HCT116 (cell line): ENCODE data around the gene ANKRD44. TPM values are rescaled to one million over a fixed set of nuclear protein-coding genes. Genes with fewer than 3 reads are reported as not detected.

Experiments used
- ATAC-seq: fragments of 200-7000 bp; cut with Tn5 transposase; 2 replicates; pipeline ENCODE4 v1.9.1; 2020; ENCODE audit warnings: mild to moderate bottlenecking, moderate library complexity
- BruUV-seq: library from RNA; stranded (reverse); fragments of 400-500 nt; replicated peaks from 2 replicates; lab custom pipeline; 2021; lab: Mats Ljungman, UMichigan
- CTCF ChIA-PET: fragments of 300-600 bp; sonication (Branson Sonifier 250); formaldehyde crosslinking; loops from one replicate; lab custom pipeline; 2021; ENCODE audit warnings: antibody characterized with exemption; lab: Charles Lee
- POLR2A ChIA-PET: fragments of 300-600, 350-600 bp; sonication (Branson Sonifier 250); formaldehyde crosslinking; loops from one replicate; lab custom pipeline; 2021; ENCODE audit warnings: antibody characterized with exemption; lab: Charles Lee
- RAD21 ChIA-PET, 2 experiments: fragments of 300-600 bp; sonication (Branson Sonifier 250); formaldehyde crosslinking; loops; one replicate each; lab custom pipeline; 2023; ENCODE audit warnings: low total read pairs in 2 of 2; ENCODE audit not compliant: uncharacterized antibody in 2 of 2, unreplicated experiment in 2 of 2, low non-redundant PET in 1 of 2; lab: Charles Lee
- DNase-seq: peaks from one replicate; pipeline ENCODE4 v3.0.0-alpha.2; 2010; ENCODE audit warnings: low read depth, low spot score
- H2AFZ ChIP-seq: fragments of 200-600 bp; shearing (Covaris generic), sonication (generic); 2 replicates; pipeline ENCODE4 v1.6.1; 2017; ENCODE audit warnings: low read depth, mixed run types, mixed read lengths, antibody characterized with exemption, low read length; ENCODE audit not compliant: poor library complexity, severe bottlenecking
- H3K27ac ChIP-seq: 2 replicates; pipeline ENCODE4 v1.5.1; 2012; ENCODE audit warnings: low read depth, low read length
- H3K27me3 ChIP-seq: fragments of 200-600 bp; sonication (generic); 2 replicates; pipeline ENCODE4 v1.6.1; 2016; ENCODE audit warnings: mixed run types, low read length, mixed read lengths; ENCODE audit not compliant: insufficient read depth
- H3K36me3 ChIP-seq, 2 experiments: fragments of 200-500 bp in 1 of 2; fragments of 200-600 bp in 1 of 2; sonication (Bioruptor generic) in 1 of 2; sonication (generic) in 1 of 2; 2 replicates each; pipeline versions ENCODE4 v1.5.1 to v1.6.1; 2014 to 2016; ENCODE audit warnings: low read length in 2 of 2, inconsistent platforms in 1 of 2, mixed read lengths in 1 of 2, mixed run types in 1 of 2; ENCODE audit not compliant: insufficient read depth in 2 of 2, control insufficient read depth in 1 of 2
- H3K4me1 ChIP-seq, 2 experiments: fragments of 200-600 bp in 1 of 2; sonication (generic) in 1 of 2; 2 replicates each; pipeline versions ENCODE4 v1.5.1 to v1.6.1; 2012 to 2017; ENCODE audit warnings: low read length in 2 of 2, inconsistent platforms in 1 of 2, mild to moderate bottlenecking in 1 of 2, mixed read lengths in 1 of 2, mixed run types in 1 of 2, moderate library complexity in 1 of 2; ENCODE audit not compliant: insufficient read depth in 2 of 2, control insufficient read depth in 1 of 2
- H3K4me2 ChIP-seq: fragments of 200-600 bp; sonication (generic); 2 replicates; pipeline ENCODE4 v1.6.1; 2017; ENCODE audit warnings: mixed run types, low read length, mixed read lengths
- H3K4me3 ChIP-seq, 2 experiments: fragments of 200-600 bp in 1 of 2; sonication (generic) in 1 of 2; replicated peaks in 1 of 2; 2 replicates each; pipeline ENCODE4 v1.5.1; 2011 to 2016; ENCODE audit warnings: low read length in 2 of 2, control low read depth in 1 of 2, low read depth in 1 of 2, mild to moderate bottlenecking in 1 of 2, mixed read lengths in 1 of 2, mixed run types in 1 of 2
- H3K79me2 ChIP-seq: fragments of 200-600 bp; sonication (generic); 2 replicates; pipeline ENCODE4 v1.6.1; 2017; ENCODE audit warnings: mild to moderate bottlenecking, mixed run types, low read length, moderate library complexity, mixed read lengths; ENCODE audit not compliant: insufficient read depth
- H3K9ac ChIP-seq: fragments of 200-600 bp; sonication (generic); 2 replicates; pipeline ENCODE4 v1.6.1; 2016; ENCODE audit warnings: low read length, mixed read lengths
- H3K9me2 ChIP-seq: fragments of 200-600 bp; sonication (generic), shearing (Covaris generic); 2 replicates; pipeline ENCODE4 v1.6.1; 2017; ENCODE audit warnings: mixed run types, mild to moderate bottlenecking, moderate library complexity; ENCODE audit not compliant: insufficient read depth
- H3K9me3 ChIP-seq, 2 experiments: fragments of 200-500 bp in 1 of 2; fragments of 200-600 bp in 1 of 2; sonication (Bioruptor generic) in 1 of 2; sonication (generic) in 1 of 2; 2 replicates each; pipeline ENCODE4 v1.6.1; 2014 to 2017; ENCODE audit warnings: low read length in 2 of 2, mixed read lengths in 2 of 2, inconsistent platforms in 1 of 2, low read depth in 1 of 2, mild to moderate bottlenecking in 1 of 2, mixed run types in 1 of 2, moderate library complexity in 1 of 2; ENCODE audit not compliant: control insufficient read depth in 1 of 2, insufficient read depth in 1 of 2
- H4K20me1 ChIP-seq: fragments of 200-600 bp; sonication (generic), shearing (Covaris generic); 2 replicates; pipeline ENCODE4 v1.6.1; 2017; ENCODE audit warnings: mixed run types, mild to moderate bottlenecking, moderate library complexity; ENCODE audit not compliant: insufficient read depth
- ATF3 ChIP-seq: IDR thresholded peaks from 2 replicates; pipeline ENCODE4 v1.6.1; 2012
- CBX3 ChIP-seq: IDR thresholded peaks from 2 replicates; pipeline ENCODE4 v1.6.1; 2012; ENCODE audit warnings: low read depth
- CEBPB ChIP-seq: IDR thresholded peaks from 2 replicates; pipeline ENCODE4 v1.6.1; 2012; ENCODE audit warnings: low read depth
- ELF1 ChIP-seq: IDR thresholded peaks from 2 replicates; pipeline ENCODE4 v1.6.1; 2012; ENCODE audit warnings: low read depth, borderline replicate concordance
- EZH2phosphoT487 ChIP-seq: fragments of 200-600 bp; IDR thresholded peaks from 2 replicates; pipeline ENCODE4 v1.6.1; 2018; ENCODE audit warnings: antibody characterized with exemption, borderline replicate concordance
- FOSL1 ChIP-seq: IDR thresholded peaks from 2 replicates; pipeline ENCODE4 v1.6.1; 2012; ENCODE audit warnings: low read depth
- SIN3A ChIP-seq: IDR thresholded peaks from 2 replicates; pipeline ENCODE4 v1.6.1; 2012; ENCODE audit warnings: low read depth
- SP1 ChIP-seq: IDR thresholded peaks from 2 replicates; pipeline ENCODE4 v1.6.1; 2012; ENCODE audit warnings: low read depth
- TCF7L2 ChIP-seq: IDR thresholded peaks from 2 replicates; pipeline ENCODE4 v1.7.0; 2011; ENCODE audit warnings: borderline replicate concordance, inconsistent platforms; ENCODE audit not compliant: insufficient read depth, insufficient read length; ENCODE audit errors: extremely low read depth
- YY1 ChIP-seq: IDR thresholded peaks from 2 replicates; pipeline ENCODE4 v1.6.1; 2011; ENCODE audit warnings: low read length, low read depth, moderate library complexity, mild to moderate bottlenecking; ENCODE audit not compliant: insufficient replicate concordance; ENCODE audit errors: extremely low read depth
- ZNF274 ChIP-seq: fragments of 200-500 bp; sonication (Bioruptor generic); IDR thresholded peaks from 2 replicates; pipeline ENCODE4 v1.6.1; 2014; ENCODE audit warnings: mild to moderate bottlenecking, low read depth, low read length, inconsistent platforms
- intact Hi-C: fragments of 100-400 bp; cut with micrococcal nuclease; formaldehyde crosslinking; loops from 2 replicates; pipeline ENCODE4 v1.10.0; 2022
- total RNA-seq: library from RNA; stranded (reverse); gene quantifications from one replicate; pipeline ENCODE4 v1.2.1, GENCODE V29; 2021; ENCODE audit not compliant: unreplicated experiment

ANKRD44 gene
- total RNA-seq, 1 experiment from 2014 or later: 2.7 TPM

- no peak overlapping the region for H2AFZ ChIP-seq
- no peaks in the 10 kb centered on the region for H4K20me1 ChIP-seq
- intact Hi-C loops: no loop called here
- ChIA-PET RAD21 (no interaction called here), CTCF (no interaction called here), POLR2A (no interaction called here)
- no peaks in the 10 kb centered on the region for H3K79me2 ChIP-seq
- H3K9me3 ChIP-seq: no peaks in the 10 kb centered on the region
- no peaks in the 10 kb centered on the region for H3K4me1 ChIP-seq
- H3K4me3 ChIP-seq: no peak overlapping the region
- BruUV-seq: no TSS peak
- no peak overlapping the region for H3K9ac ChIP-seq
- no peaks in the 10 kb centered on the region for H3K9me2 ChIP-seq
- no peaks in the 10 kb centered on the region for H3K36me3 ChIP-seq
- H3K27me3 ChIP-seq: no peaks in the 10 kb centered on the region
- ATAC-seq: no peak
- H3K4me2 ChIP-seq: no peak overlapping the region
- no peak for TF ChIP-seq EZH2phosphoT487
- no peak for TF ChIP-seq FOSL1
- no peak for TF ChIP-seq ZNF274
- TF ChIP-seq YY1: no peak
- no peak for TF ChIP-seq SP1
- TF ChIP-seq ATF3: no peak
- TF ChIP-seq ELF1: no peak
- TF ChIP-seq TCF7L2: no peak
- TF ChIP-seq SIN3A: no peak
- no peak for TF ChIP-seq CEBPB
- no peak for TF ChIP-seq CBX3
- no peak for DNase-seq
- H3K27ac ChIP-seq: no peak overlapping the region
Observed at GRCh38 chr2:197144183-197144582, 166.4 kb downstream of the ANKRD44 start.
